Mammary microvascular endothelial cell (primary cell): ENCODE measurements around the gene GMPS. TPM values are rescaled to one million over a fixed set of nuclear protein-coding genes. Genes with fewer than 3 reads are reported as not detected.

ENCODE experiments used
- total RNA-seq: library from RNA; depleted of rRNA; stranded (reverse); fragments of >200 nt; gene quantifications from 2 replicates; pipeline ENCODE4 v1.2.3, GENCODE V29; 2015

GMPS gene
- 46.7 and 52.6 TPM in 2 replicates for total RNA-seq

GRCh38 chr3:155870133-155870944 lies at the start of gene GMPS:
TSS of gene GMPS (plus strand) at chr3:155870650. CDS start at chr3:155870871, 221 bp downstream.

GRCh38 chr3:155854141-155854940 lies 16.1 kb upstream of the GMPS start, which contains the start of gene SLC33A1:
TSS of gene SLC33A1 (minus strand) at chr3:155854427. CDS start at chr3:155853997, 430 bp downstream.

Other genes with a start within 250 kb of the GMPS start
- gene PLCH1, start 125.6 kb upstream of the GMPS start, total RNA-seq, result not detected in 2 replicates
- gene C3orf33, start 64.4 kb upstream of the GMPS start, total RNA-seq, result 1.5 and 2.0 TPM in 2 replicates
- 25.9 and 30.4 TPM in 2 replicates for gene SLC33A1, start 16.2 kb upstream of the GMPS start, total RNA-seq
- 0.20 and 0.53 TPM in 2 replicates for gene KCNAB1, start 249.9 kb downstream of the GMPS start, total RNA-seq